Kidney (tissue), 14 donors: ENCODE data around the gene ZFYVE26. TPM values are rescaled to one million over a fixed set of nuclear protein-coding genes. Genes with fewer than 3 reads are reported as not detected.

Source experiments
- DNase-seq, 5 donors: peaks; one replicate each; pipeline ENCODE4 v3.0.0-alpha.2; 2013 to 2020
- FAIRE-seq: peaks from 2 replicates; lab custom pipeline; 2012; peaks lifted over from hg19 to GRCh38; lab: Jason Lieb, UNC
- H3K27ac ChIP-seq, 2 donors: one replicate each; pipeline ENCODE4 v1.7.0; 2013; ENCODE audit warnings: low read depth in 2 of 2, low read length in 2 of 2, inconsistent platforms in 1 of 2
- H3K27me3 ChIP-seq: one replicate; pipeline ENCODE4 v1.7.1; 2013; ENCODE audit warnings: low read length, inconsistent platforms; ENCODE audit not compliant: control insufficient read depth, insufficient read depth
- H3K36me3 ChIP-seq, 3 donors: one replicate each; pipeline versions ENCODE4 v1.7.0 to v1.7.1; 2013; ENCODE audit warnings: low read length in 3 of 3, control low read depth in 1 of 3, inconsistent platforms in 1 of 3; ENCODE audit not compliant: insufficient read depth in 3 of 3, control insufficient read depth in 2 of 3
- H3K4me1 ChIP-seq, 3 donors: one replicate each; pipeline versions ENCODE4 v1.7.0 to v1.7.1; 2013; ENCODE audit warnings: low read length in 3 of 3, inconsistent platforms in 1 of 3, low read depth in 1 of 3; ENCODE audit not compliant: control insufficient read depth in 2 of 3, insufficient read depth in 2 of 3
- H3K4me3 ChIP-seq, 3 donors: one replicate each; pipeline versions ENCODE4 v1.7.0 to v1.8.1; 2013; ENCODE audit warnings: low read length in 3 of 3, control low read depth in 1 of 3, inconsistent platforms in 1 of 3
- H3K9ac ChIP-seq, 3 donors: one replicate each; pipeline versions ENCODE4 v1.7.0 to v1.7.1; 2013; ENCODE audit warnings: low read length in 3 of 3, control low read depth in 1 of 3, inconsistent platforms in 1 of 3
- H3K9me3 ChIP-seq, 3 donors: one replicate each; pipeline versions ENCODE4 v1.7.0 to v1.7.1; 2013; ENCODE audit warnings: low read length in 3 of 3, control low read depth in 1 of 3, inconsistent platforms in 1 of 3; ENCODE audit not compliant: control insufficient read depth in 2 of 3, insufficient read depth in 1 of 3
- intact Hi-C: fragments of 100-400 bp; cut with DNase I; formaldehyde crosslinking; loops from one replicate; pipeline ENCODE4 v1.11.1; 2022
- polyA plus RNA-seq: library from polyadenylated mRNA; stranded (reverse); fragments of 350-450 nt; fragmentation: Illumina TruSeq; extraction: RNeasy Lipid Tissue Mini Kit (QIAGEN cat#74804); gene quantifications from one replicate; pipeline ENCODE4 v1.2.3, GENCODE V29; 2014; ENCODE audit warnings: low read depth, low replicate concordance; ENCODE audit not compliant: insufficient read depth
- total RNA-seq: library from RNA; stranded (reverse); fragmentation: NEBNext Ultra II Directional; extraction: Animal tissue kit (Norgen Biotek cat#: 25700); gene quantifications from one replicate; pipeline ENCODE4 v1.2.1, GENCODE V29; 2021
- TF ChIP-seq, protein P1 (sequence below): IDR thresholded peaks from 3 replicates; pipeline ENCODE4 v1.5.1; 2012; ENCODE audit warnings: mild to moderate bottlenecking, moderate library complexity, borderline replicate concordance; ENCODE audit not compliant: insufficient read depth; ENCODE audit errors: extremely low read depth
- donor health status: control.
- donor health status: control.
- donor health status: control.
- donor health status: control.
- donor health status: control.
- donor health status: DM: yes; HTN: yes; CAD: no.
- donor health status: Normal renal cell carcinoma (clear cell type).

ZFYVE26 gene
- total and polyA plus RNA-seq, 2 donors from 2014 or later: 4.2 to 25.3 TPM

DNA sequence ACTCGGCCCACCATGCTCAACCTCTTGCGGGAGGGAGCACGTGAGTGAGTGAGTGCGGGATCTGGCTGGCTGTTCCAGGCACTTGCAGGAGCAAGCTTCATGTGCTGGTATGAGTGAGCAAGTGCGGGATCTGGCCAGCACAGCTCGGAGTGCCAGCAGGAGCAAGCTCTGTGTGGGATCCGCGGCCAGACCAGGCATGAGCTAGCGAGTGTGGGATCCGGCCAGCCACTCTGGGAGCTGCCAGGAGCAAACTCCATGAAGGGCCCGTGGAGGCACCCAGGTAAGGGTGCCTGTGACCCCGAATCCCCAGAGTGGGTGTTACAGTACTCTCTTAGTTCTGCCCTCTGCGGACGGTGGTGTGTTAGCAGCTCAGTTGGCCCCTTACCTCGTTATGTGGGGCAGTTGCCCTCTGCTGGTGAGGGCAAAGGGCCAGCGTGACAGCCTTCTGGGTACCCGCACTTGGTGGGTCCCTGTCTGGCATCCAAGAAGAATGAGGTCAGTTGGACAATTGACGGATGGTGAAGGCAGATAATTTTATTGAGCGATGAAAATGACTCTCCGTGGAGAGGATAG lies 41.5 kb upstream of the ZFYVE26 start:
- Histone ChIP-seq H3K4me3 (no peak overlapping the region), H3K36me3 (no peaks in the 10 kb centered on the region), H3K9me3 (no peaks in the 10 kb centered on the region), H3K9ac (no peak overlapping the region), H3K27ac (no peak overlapping the region), H3K27me3 (no peaks in the 10 kb centered on the region), H3K4me1 (no peaks in the 10 kb centered on the region)
- no peak for FAIRE-seq
- TF ChIP-seq, protein P1, sequence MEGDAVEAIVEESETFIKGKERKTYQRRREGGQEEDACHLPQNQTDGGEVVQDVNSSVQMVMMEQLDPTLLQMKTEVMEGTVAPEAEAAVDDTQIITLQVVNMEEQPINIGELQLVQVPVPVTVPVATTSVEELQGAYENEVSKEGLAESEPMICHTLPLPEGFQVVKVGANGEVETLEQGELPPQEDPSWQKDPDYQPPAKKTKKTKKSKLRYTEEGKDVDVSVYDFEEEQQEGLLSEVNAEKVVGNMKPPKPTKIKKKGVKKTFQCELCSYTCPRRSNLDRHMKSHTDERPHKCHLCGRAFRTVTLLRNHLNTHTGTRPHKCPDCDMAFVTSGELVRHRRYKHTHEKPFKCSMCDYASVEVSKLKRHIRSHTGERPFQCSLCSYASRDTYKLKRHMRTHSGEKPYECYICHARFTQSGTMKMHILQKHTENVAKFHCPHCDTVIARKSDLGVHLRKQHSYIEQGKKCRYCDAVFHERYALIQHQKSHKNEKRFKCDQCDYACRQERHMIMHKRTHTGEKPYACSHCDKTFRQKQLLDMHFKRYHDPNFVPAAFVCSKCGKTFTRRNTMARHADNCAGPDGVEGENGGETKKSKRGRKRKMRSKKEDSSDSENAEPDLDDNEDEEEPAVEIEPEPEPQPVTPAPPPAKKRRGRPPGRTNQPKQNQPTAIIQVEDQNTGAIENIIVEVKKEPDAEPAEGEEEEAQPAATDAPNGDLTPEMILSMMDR: no peak
- intact Hi-C loops: no loop called here
- DNase-seq: no peak

DNA sequence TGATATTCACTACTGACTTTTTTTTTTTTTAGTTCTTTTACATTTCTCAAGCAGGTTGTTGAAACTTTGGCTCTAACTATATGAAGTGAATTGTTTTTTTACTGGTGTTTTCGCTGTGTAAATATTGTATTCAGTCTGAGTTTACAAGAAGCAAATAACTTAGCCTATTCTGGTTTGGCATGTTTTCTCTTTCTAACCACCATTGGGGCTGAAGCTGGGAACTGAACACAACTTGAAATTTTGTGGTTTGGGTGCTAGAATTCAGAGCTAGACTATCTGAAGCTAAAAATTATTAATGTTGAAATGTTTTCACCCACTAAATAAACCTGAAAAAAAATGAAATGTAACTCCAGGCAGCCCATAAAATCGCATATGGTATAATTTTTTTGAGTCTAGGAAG lies 40.4 kb upstream of the ZFYVE26 start:
- Histone ChIP-seq H3K9me3 (no peaks in the 10 kb centered on the region), H3K9ac (no peak overlapping the region), H3K27me3 (no peaks in the 10 kb centered on the region), H3K4me1 (no peaks in the 10 kb centered on the region), H3K36me3 (no peaks in the 10 kb centered on the region), H3K27ac (no peak overlapping the region), H3K4me3 (no peak overlapping the region)
- TF ChIP-seq, protein P1: no peak
- FAIRE-seq (no peak), DNase-seq (no peak)
- intact Hi-C loops: no loop called here

DNA sequence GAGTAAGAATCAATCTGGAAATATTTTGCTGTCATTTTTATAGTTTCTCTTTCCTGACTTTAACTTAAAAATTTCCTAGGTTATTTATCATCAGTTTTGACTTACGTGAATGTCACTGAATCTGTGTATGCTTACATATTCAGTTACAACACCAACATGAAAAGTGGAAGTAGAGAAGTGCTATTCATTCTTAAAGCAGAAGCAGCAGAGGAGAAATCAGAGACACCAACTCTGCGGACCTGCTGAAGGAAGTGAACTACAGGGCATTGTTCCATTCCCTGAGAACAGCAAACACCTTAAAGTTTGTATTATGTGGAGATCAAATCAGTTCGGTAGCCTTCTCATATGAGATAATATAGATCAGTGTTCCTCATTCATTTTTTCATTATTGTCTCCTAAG lies 37.3 kb upstream of the ZFYVE26 start:
- Histone ChIP-seq H3K4me3 (no peak overlapping the region), H3K9ac (no peak overlapping the region), H3K36me3 (no peaks in the 10 kb centered on the region), H3K4me1 (no peaks in the 10 kb centered on the region), H3K9me3 (no peaks in the 10 kb centered on the region), H3K27me3 (no peaks in the 10 kb centered on the region), H3K27ac (no peak overlapping the region)
- intact Hi-C loops: no loop called here
- FAIRE-seq (no peak), DNase-seq (no peak)
- TF ChIP-seq, protein P1: no peak
